Ishikawa (cell line): Measurements from ENCODE around the gene CA12.

Source experiments
- CEBPB ChIP-seq: IDR thresholded peaks from 2 replicates; pipeline ENCODE4 v1.6.1; 2012
- CREB1 ChIP-seq: IDR thresholded peaks from 2 replicates; pipeline ENCODE4 v1.6.1; 2012; ENCODE audit warnings: low read depth
- EGR1 ChIP-seq: IDR thresholded peaks from 2 replicates; pipeline ENCODE4 v1.6.1; 2012
- EP300 ChIP-seq: IDR thresholded peaks from 2 replicates; pipeline ENCODE4 v1.6.1; 2012; ENCODE audit warnings: borderline replicate concordance
- FOXM1 ChIP-seq: IDR thresholded peaks from 2 replicates; pipeline ENCODE4 v1.6.1; 2012; ENCODE audit warnings: low read depth, borderline replicate concordance
- MAX ChIP-seq: IDR thresholded peaks from 2 replicates; pipeline ENCODE4 v1.6.1; 2012
- NFIC ChIP-seq: IDR thresholded peaks from 2 replicates; pipeline ENCODE4 v1.6.1; 2012
- RAD21 ChIP-seq: IDR thresholded peaks from 2 replicates; pipeline ENCODE4 v1.6.1; 2012; ENCODE audit warnings: low read depth
- REST ChIP-seq: IDR thresholded peaks from 2 replicates; pipeline ENCODE4 v1.6.1; 2012; ENCODE audit warnings: low read depth, mild to moderate bottlenecking
- TAF1 ChIP-seq: IDR thresholded peaks from 2 replicates; pipeline ENCODE4 v1.6.1; 2012; ENCODE audit warnings: low read depth, mild to moderate bottlenecking
- TCF12 ChIP-seq: IDR thresholded peaks from 2 replicates; pipeline ENCODE4 v1.6.1; 2012; ENCODE audit warnings: low read depth
- TEAD4 ChIP-seq: IDR thresholded peaks from 2 replicates; pipeline ENCODE4 v1.6.1; 2012
- USF1 ChIP-seq: IDR thresholded peaks from 2 replicates; pipeline ENCODE4 v1.6.1; 2012
- YY1 ChIP-seq: IDR thresholded peaks from 2 replicates; pipeline ENCODE4 v1.6.1; 2012; ENCODE audit warnings: low read depth
- ZBTB7A ChIP-seq: IDR thresholded peaks from 2 replicates; pipeline ENCODE4 v1.6.1; 2012; ENCODE audit warnings: low read depth

Gene CA12

GRCh38 chr15:63332367-63333124 lies 49.1 kb downstream of the CA12 start:
- TF ChIP-seq TAF1 (no peak), USF1 (no peak), MAX (no peak), TEAD4 (no peak), NFIC (peak; percentile 64), RAD21 (no peak)

GRCh38 chr15:63331456-63331855 lies 50.2 kb downstream of the CA12 start:
- no peak for TF ChIP-seq ZBTB7A
- TF ChIP-seq CEBPB, result no peak
- no peak for TF ChIP-seq TAF1
- no peak for TF ChIP-seq FOXM1
- no peak for TF ChIP-seq EGR1
- no peak for TF ChIP-seq YY1
- TF ChIP-seq CREB1, result no peak
- no peak for TF ChIP-seq RAD21
- no peak for TF ChIP-seq EP300
- TF ChIP-seq MAX, result no peak
- no peak for TF ChIP-seq NFIC
- TF ChIP-seq USF1, result no peak
- TF ChIP-seq REST, result no peak

GRCh38 chr15:63330926-63331325 lies 50.7 kb downstream of the CA12 start:
- TF ChIP-seq ZBTB7A, result no peak
- TF ChIP-seq EP300, result no peak
- TF ChIP-seq CEBPB, result no peak
- no peak for TF ChIP-seq EGR1
- TF ChIP-seq TEAD4, result no peak
- TF ChIP-seq TCF12, result no peak
- TF ChIP-seq TAF1, result no peak

GRCh38 chr15:63329567-63330350 lies 51.9 kb downstream of the CA12 start:
- TF ChIP-seq TCF12 (no peak), CREB1 (no peak), TAF1 (no peak), FOXM1 (no peak), RAD21 (no peak), CEBPB (no peak), YY1 (no peak), MAX (no peak), REST (no peak), USF1 (no peak), EP300 (no peak), ZBTB7A (no peak)

- no peak for TF ChIP-seq TEAD4
- TF ChIP-seq YY1, result no peak
- no peak for TF ChIP-seq EGR1
- TF ChIP-seq USF1, result 0 out of 2 replicates have a peak, but pooled peaks have one; percentile 8
These were observed 53.8 kb downstream of the CA12 start for GRCh38 chr15:63327648-63328421.
